ENCODE measurements around the gene SCN1A.

Gene SCN1A

GRCh38 chr2:166138144-166138543 lies 10.3 kb upstream of the SCN1A start:
- no peaks in the 10 kb centered on the region for H3K9me3 ChIP-seq (replicated peaks in 1 of 11)
- no peaks in the 10 kb centered on the region for H3K27me3 ChIP-seq
- H3K9ac ChIP-seq, result no peak overlapping the region
- H3K36me3 ChIP-seq, result no peaks in the 10 kb centered on the region
- H3K4me2 ChIP-seq, result no peak overlapping the region
- no peak overlapping the region for H3K4me3 ChIP-seq
- TF ChIP-seq Cebpa-rat (IDR thresholded peaks at IDR 0.05), result no peak
- H4K20me1 ChIP-seq, result no peaks in the 10 kb centered on the region
- no peak overlapping the region for H3K27ac ChIP-seq
- H3K4me1 ChIP-seq, result no peaks in the 10 kb centered on the region

GRCh38 chr2:166137331-166137730 lies 9.5 kb upstream of the SCN1A start:
- no peak for TF ChIP-seq Cebpa-rat (IDR thresholded peaks at IDR 0.05)

GRCh38 chr2:166135849-166136258 lies 8.0 kb upstream of the SCN1A start:
- Histone ChIP-seq H3K4me2 (no peak overlapping the region), H3K4me1 (no peaks in the 10 kb centered on the region), H3K27me3 (no peaks in the 10 kb centered on the region), H4K20me1 (no peaks in the 10 kb centered on the region), H3K36me3 (no peaks in the 10 kb centered on the region), H3K9ac (no peak overlapping the region), H3K9me3 (replicated peaks in 1 of 11) (no peaks in the 10 kb centered on the region), H3K4me3 (no peak overlapping the region), H3K27ac (no peak overlapping the region)
- TF ChIP-seq Cebpa-rat (IDR thresholded peaks at IDR 0.05), result no peak

More at GRCh38 chr2:166137331-166137730, 9.5 kb upstream of the SCN1A start:
- H3K4me1 ChIP-seq, result no peaks in the 10 kb centered on the region
- no peak overlapping the region for H3K4me2 ChIP-seq
- H3K36me3 ChIP-seq, result no peaks in the 10 kb centered on the region
- no peaks in the 10 kb centered on the region for H4K20me1 ChIP-seq
- H3K27me3 ChIP-seq, result no peaks in the 10 kb centered on the region
- H3K9me3 ChIP-seq (replicated peaks in 1 of 11), result no peaks in the 10 kb centered on the region
- H3K4me3 ChIP-seq, result no peak overlapping the region
- H3K9ac ChIP-seq, result no peak overlapping the region
- H3K27ac ChIP-seq, result no peak overlapping the region

- TF ChIP-seq Cebpa-rat (IDR thresholded peaks at IDR 0.05), result no peak
- no peaks in the 10 kb centered on the region for H3K4me1 ChIP-seq
- no peak overlapping the region for H3K4me2 ChIP-seq
- no peaks in the 10 kb centered on the region for H3K36me3 ChIP-seq
- no peaks in the 10 kb centered on the region for H3K9me3 ChIP-seq (replicated peaks in 1 of 11)
- H3K9ac ChIP-seq, result no peak overlapping the region
- H3K4me3 ChIP-seq, result no peak overlapping the region
- H4K20me1 ChIP-seq, result no peaks in the 10 kb centered on the region
- no peak overlapping the region for H3K27ac ChIP-seq
- no peaks in the 10 kb centered on the region for H3K27me3 ChIP-seq
These were observed 7.5 kb upstream of the SCN1A start for GRCh38 chr2:166135152-166135848.

GRCh38 chr2:166134252-166135151 lies 6.7 kb upstream of the SCN1A start:
- Histone ChIP-seq H3K27me3 (no peaks in the 10 kb centered on the region), H4K20me1 (no peaks in the 10 kb centered on the region), H3K27ac (no peak overlapping the region), H3K9me3 (replicated peaks in 1 of 11) (no peaks in the 10 kb centered on the region), H3K4me1 (no peaks in the 10 kb centered on the region), H3K36me3 (no peaks in the 10 kb centered on the region), H3K9ac (no peak overlapping the region), H3K4me2 (no peak overlapping the region), H3K4me3 (no peak overlapping the region)
- no peak for TF ChIP-seq Cebpa-rat (IDR thresholded peaks at IDR 0.05)

- Histone ChIP-seq H3K36me3 (no peaks in the 10 kb centered on the region), H4K20me1 (no peaks in the 10 kb centered on the region), H3K9ac (no peak overlapping the region), H3K27me3 (no peaks in the 10 kb centered on the region), H3K4me1 (no peaks in the 10 kb centered on the region), H3K4me2 (no peak overlapping the region), H3K27ac (no peak overlapping the region), H3K4me3 (no peak overlapping the region), H3K9me3 (replicated peaks in 1 of 11) (no peaks in the 10 kb centered on the region)
- no peak for TF ChIP-seq Cebpa-rat (IDR thresholded peaks at IDR 0.05)
These were observed 5.8 kb upstream of the SCN1A start for GRCh38 chr2:166133653-166134052.

GRCh38 chr2:166128156-166128505 lies 311 bp upstream of the SCN1A start:
- no peaks in the 10 kb centered on the region for H3K27me3 ChIP-seq
- H3K4me2 ChIP-seq, result no peak overlapping the region
- H3K4me3 ChIP-seq, result no peak overlapping the region
- H4K20me1 ChIP-seq, result no peaks in the 10 kb centered on the region
- H3K27ac ChIP-seq, result no peak overlapping the region
- H3K4me1 ChIP-seq, result no peaks in the 10 kb centered on the region
- H3K9ac ChIP-seq, result no peak overlapping the region
- H3K36me3 ChIP-seq, result no peaks in the 10 kb centered on the region
- TF ChIP-seq Cebpa-rat (IDR thresholded peaks at IDR 0.05), result no peak
- no peaks in the 10 kb centered on the region for H3K9me3 ChIP-seq (replicated peaks in 1 of 11)

GRCh38 chr2:166126007-166126639 lies 1.7 kb downstream of the SCN1A start:
- H3K4me3 ChIP-seq, result no peak overlapping the region
- H4K20me1 ChIP-seq, result no peaks in the 10 kb centered on the region
- no peaks in the 10 kb centered on the region for H3K4me1 ChIP-seq
- H3K9me3 ChIP-seq (replicated peaks in 1 of 11), result no peaks in the 10 kb centered on the region
- H3K27me3 ChIP-seq, result no peaks in the 10 kb centered on the region
- no peak overlapping the region for H3K9ac ChIP-seq
- H3K27ac ChIP-seq, result no peak overlapping the region
- no peak for TF ChIP-seq Cebpa-rat (IDR thresholded peaks at IDR 0.05)
- no peaks in the 10 kb centered on the region for H3K36me3 ChIP-seq
- no peak overlapping the region for H3K4me2 ChIP-seq

- H3K9me3 ChIP-seq (replicated peaks in 1 of 11), result no peaks in the 10 kb centered on the region
- no peak overlapping the region for H3K4me2 ChIP-seq
- H3K36me3 ChIP-seq, result no peaks in the 10 kb centered on the region
- no peak overlapping the region for H3K4me3 ChIP-seq
- H3K27ac ChIP-seq, result no peak overlapping the region
- no peaks in the 10 kb centered on the region for H3K4me1 ChIP-seq
- H3K9ac ChIP-seq, result no peak overlapping the region
- H4K20me1 ChIP-seq, result no peaks in the 10 kb centered on the region
- TF ChIP-seq Cebpa-rat (IDR thresholded peaks at IDR 0.05), result no peak
- no peaks in the 10 kb centered on the region for H3K27me3 ChIP-seq
These were observed 2.3 kb downstream of the SCN1A start for GRCh38 chr2:166125557-166125956.

Measured in BLaER1 treated with 17β-estradiol and CSF1 and Interleukin-3, amounts not matched to agents 10 nM and 100 nM (cell line).